Neural crest cell (in vitro differentiated cells): ENCODE results near the gene RFX6. TPM values are rescaled to one million over a fixed set of nuclear protein-coding genes. Genes with fewer than 3 reads are reported as not detected.

ENCODE experiments used
- DNase-seq: peaks from one replicate; pipeline ENCODE4 v3.0.0; 2021; ENCODE audit warnings: low read depth, mixed read lengths, low spot score
- H3K27ac Mint-ChIP-seq: one replicate; pipeline ENCODE4 v1.8.0; 2021; ENCODE audit warnings: mild to moderate bottlenecking, mixed read lengths; ENCODE audit not compliant: unreplicated experiment
- H3K27me3 Mint-ChIP-seq: 2 replicates; pipeline ENCODE4 v1.8.0; 2021; ENCODE audit warnings: low read depth, mild to moderate bottlenecking, mixed read lengths
- H3K36me3 Mint-ChIP-seq: 2 replicates; pipeline ENCODE4 v1.8.0; 2021; ENCODE audit warnings: low read depth, mild to moderate bottlenecking, mixed read lengths
- H3K4me1 Mint-ChIP-seq: 2 replicates; pipeline ENCODE4 v1.8.0; 2021; ENCODE audit warnings: mixed read lengths
- H3K4me3 Mint-ChIP-seq: one replicate; pipeline ENCODE4 v1.8.0; 2021; ENCODE audit warnings: mild to moderate bottlenecking, mixed read lengths
- H3K9me3 Mint-ChIP-seq: 2 replicates; pipeline ENCODE4 v1.8.0; 2021; ENCODE audit warnings: mixed read lengths
- CTCF ChIP-seq: fragments of 200-600 bp; sonication (generic); conservative IDR thresholded peaks from 2 replicates; pipeline ENCODE4 v1.5.0; 2021; ENCODE audit warnings: antibody characterized with exemption, mild to moderate bottlenecking
- total RNA-seq: library from RNA; stranded (reverse); gene quantifications from 2 replicates; pipeline ENCODE4 v1.2.1, GENCODE V29; 2021

The RFX6 gene
- total RNA-seq, 1 donor from 2014 or later, result not detected

DNA sequence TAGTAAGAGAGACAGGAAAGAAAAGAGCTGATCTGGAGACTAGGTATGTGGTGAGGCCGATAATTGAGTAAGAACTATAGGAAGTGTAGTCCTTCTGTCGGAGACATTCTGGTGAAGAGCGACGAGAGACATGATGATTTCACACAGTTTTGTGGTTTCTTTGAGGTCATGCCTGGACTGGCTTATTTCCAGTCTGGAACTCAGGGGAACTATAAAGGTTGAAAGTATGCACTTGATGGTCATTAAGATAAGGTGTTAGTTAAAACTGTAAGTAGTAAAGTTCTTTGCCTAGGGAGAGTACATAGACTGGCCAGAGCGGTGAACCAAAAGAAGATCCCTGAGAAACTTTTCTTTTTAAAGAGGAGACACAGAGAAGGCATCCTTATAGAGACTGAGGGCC is 68.8 kb downstream of the RFX6 start:
- DNase-seq, result no peak
- TF ChIP-seq CTCF, result no peak
- Mint-ChIP-seq H3K27ac (no peak overlapping the region), H3K27me3 (peaks cover 21% of the 10 kb centered on the region), H3K4me1 (no peaks in the 10 kb centered on the region), H3K4me3 (no peak overlapping the region), H3K9me3 (no peaks in the 10 kb centered on the region), H3K36me3 (no peaks in the 10 kb centered on the region)

- H3K4me1 Mint-ChIP-seq, result no peaks in the 10 kb centered on the region
- no peaks in the 10 kb centered on the region for H3K9me3 Mint-ChIP-seq
- no peak for TF ChIP-seq CTCF
- H3K36me3 Mint-ChIP-seq, result no peaks in the 10 kb centered on the region
- H3K27ac Mint-ChIP-seq, result no peak overlapping the region
- peaks cover 8% of the 10 kb centered on the region for H3K27me3 Mint-ChIP-seq
- H3K4me3 Mint-ChIP-seq, result no peak overlapping the region
- no peak for DNase-seq
Observed at GRCh38 chr6:116948533-116949304, 71.7 kb downstream of the RFX6 start.

DNA sequence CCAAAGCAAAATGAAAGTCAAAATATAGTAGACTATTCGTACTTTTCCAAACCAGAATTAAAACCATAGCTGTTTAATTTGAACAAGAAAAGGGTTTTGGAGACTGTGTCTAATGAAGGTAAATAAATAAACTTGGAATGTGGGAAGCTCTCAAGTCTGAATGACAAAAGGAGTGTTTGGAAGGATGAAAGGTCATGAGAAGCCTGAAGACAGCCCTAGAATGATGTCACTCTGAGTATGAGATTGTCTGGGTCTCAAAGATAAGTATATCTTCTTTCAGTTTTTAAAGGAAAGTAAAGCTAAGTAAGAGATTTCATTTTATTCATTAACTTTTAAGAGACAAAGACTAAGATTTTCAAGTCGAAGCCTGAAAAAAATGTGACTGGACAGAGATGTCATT is 72.9 kb downstream of the RFX6 start:
- no peak for DNase-seq
- Mint-ChIP-seq H3K27me3 (peaks cover 4% of the 10 kb centered on the region), H3K4me3 (no peak overlapping the region), H3K4me1 (no peaks in the 10 kb centered on the region), H3K9me3 (no peaks in the 10 kb centered on the region), H3K36me3 (no peaks in the 10 kb centered on the region), H3K27ac (no peak overlapping the region)
- no peak for TF ChIP-seq CTCF

DNA sequence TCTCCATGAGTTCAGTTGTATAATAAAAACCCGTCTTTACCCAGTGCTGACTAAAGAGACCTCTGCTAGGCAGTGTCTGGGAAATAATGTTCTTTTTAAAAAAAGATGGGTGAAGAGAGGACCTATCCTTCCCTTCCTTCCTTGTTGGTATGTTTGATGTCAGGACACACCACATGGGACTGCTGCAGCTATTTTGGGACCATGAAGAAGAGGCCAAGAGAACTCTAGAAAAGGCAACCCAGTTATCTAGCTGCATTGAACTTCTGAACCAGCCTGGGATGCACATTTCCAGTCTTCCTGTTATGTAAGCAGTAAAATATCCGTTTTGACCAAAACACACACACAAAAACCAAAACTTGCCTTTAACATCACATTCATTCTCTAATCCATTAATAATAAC is 77.3 kb downstream of the RFX6 start:
- Mint-ChIP-seq H3K27me3 (no peaks in the 10 kb centered on the region), H3K4me3 (no peak overlapping the region), H3K27ac (no peak overlapping the region), H3K4me1 (no peaks in the 10 kb centered on the region), H3K36me3 (no peaks in the 10 kb centered on the region), H3K9me3 (no peaks in the 10 kb centered on the region)
- no peak for TF ChIP-seq CTCF
- no peak for DNase-seq

DNA sequence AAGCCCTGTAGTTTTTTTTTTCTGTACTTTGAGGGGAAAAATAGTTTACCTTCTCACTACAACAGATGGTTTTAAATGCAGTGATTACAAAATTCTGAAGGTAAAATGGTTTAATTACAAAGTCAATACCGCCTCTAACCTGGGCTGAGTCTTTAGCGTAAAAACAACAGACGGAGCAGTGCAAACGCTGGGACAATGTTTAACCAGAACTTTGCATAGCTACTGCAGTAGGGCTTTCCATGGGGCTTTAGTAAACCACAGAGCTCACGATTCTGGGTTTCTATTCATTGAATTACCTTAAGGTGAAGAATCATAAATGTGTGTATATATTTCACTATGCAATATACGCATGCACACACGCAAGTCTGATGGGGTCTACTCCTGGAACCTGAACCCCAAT is 77.9 kb downstream of the RFX6 start:
- no peak for TF ChIP-seq CTCF
- no peaks in the 10 kb centered on the region for H3K4me1 Mint-ChIP-seq
- no peaks in the 10 kb centered on the region for H3K36me3 Mint-ChIP-seq
- H3K4me3 Mint-ChIP-seq, result no peak overlapping the region
- H3K27ac Mint-ChIP-seq, result no peak overlapping the region
- no peak for DNase-seq
- no peaks in the 10 kb centered on the region for H3K9me3 Mint-ChIP-seq
- H3K27me3 Mint-ChIP-seq, result no peaks in the 10 kb centered on the region
